NOMO-1 (cell line): ENCODE measurements around the gene CA4.

Source experiments
- DNase-seq, 2 experiments: peaks; one replicate each; lab custom pipeline; 2025; ENCODE audit not compliant: unreplicated experiment in 2 of 2; lab: John Stamatoyannopoulos, UW

CA4 gene

GRCh38 chr17:60129164-60129563 lies 20.6 kb upstream of the CA4 start:
- no peak for DNase-seq

GRCh38 chr17:60130466-60130865 lies 19.3 kb upstream of the CA4 start:
- no peak for DNase-seq

- no peak for DNase-seq
Observed at GRCh38 chr17:60134396-60135150, 15.2 kb upstream of the CA4 start.

GRCh38 chr17:60135151-60135950 lies 14.4 kb upstream of the CA4 start:
- peak; percentile 90 to 93 for DNase-seq

GRCh38 chr17:60135951-60136666 lies 13.7 kb upstream of the CA4 start:
- DNase-seq: no peak

- DNase-seq: no peak
Observed at GRCh38 chr17:60137731-60138130, 12.0 kb upstream of the CA4 start.

- DNase-seq: no peak
Observed at GRCh38 chr17:60138769-60139437, 10.9 kb upstream of the CA4 start.

GRCh38 chr17:60139438-60140285 lies 10.1 kb upstream of the CA4 start:
- peak in 1 of 2 experiments; percentile 38 for DNase-seq

GRCh38 chr17:60141111-60142018 lies 8.4 kb upstream of the CA4 start:
- DNase-seq: no peak

- peak; percentile 72 to 82 for DNase-seq
Observed at GRCh38 chr17:60142872-60143499, 6.8 kb upstream of the CA4 start.

- no peak for DNase-seq
Observed at GRCh38 chr17:60145006-60145935, 4.5 kb upstream of the CA4 start.

GRCh38 chr17:60146206-60146605 lies 3.6 kb upstream of the CA4 start:
- DNase-seq: no peak

GRCh38 chr17:60147553-60148223 lies 2.1 kb upstream of the CA4 start:
- no peak for DNase-seq

GRCh38 chr17:60148373-60148772 lies 1.4 kb upstream of the CA4 start:
- DNase-seq: no peak

GRCh38 chr17:60151355-60151754 lies 1.6 kb downstream of the CA4 start:
- DNase-seq: no peak

- DNase-seq: no peak
Observed at GRCh38 chr17:60153606-60154390, 4.0 kb downstream of the CA4 start.
